Osteocyte (in vitro differentiated cells): Measurements from ENCODE around the gene LCE3D. TPM values are rescaled to one million over a fixed set of nuclear protein-coding genes. Genes with fewer than 3 reads are reported as not detected.
A peak's percentile ranks its signal among the peaks of the same experiment; 100 is the strongest.

Experiments
- DNase-seq: peaks from one replicate; pipeline ENCODE4 v3.0.0; 2021; ENCODE audit warnings: mixed read lengths; ENCODE audit not compliant: unreplicated experiment; ENCODE audit errors: extremely low spot score
- H3K27ac Mint-ChIP-seq: one replicate; pipeline ENCODE4 v1.8.0; 2021; ENCODE audit warnings: mild to moderate bottlenecking, mixed read lengths; ENCODE audit not compliant: unreplicated experiment
- H3K27me3 Mint-ChIP-seq: one replicate; pipeline ENCODE4 v1.8.0; 2021; ENCODE audit warnings: mixed read lengths; ENCODE audit not compliant: unreplicated experiment
- H3K36me3 Mint-ChIP-seq: one replicate; pipeline ENCODE4 v1.8.0; 2021; ENCODE audit warnings: mixed read lengths; ENCODE audit not compliant: unreplicated experiment
- H3K4me1 Mint-ChIP-seq: one replicate; pipeline ENCODE4 v1.8.0; 2021; ENCODE audit warnings: mixed read lengths; ENCODE audit not compliant: unreplicated experiment
- H3K4me3 Mint-ChIP-seq: one replicate; pipeline ENCODE4 v1.8.0; 2021; ENCODE audit warnings: mild to moderate bottlenecking, moderate library complexity, mixed read lengths; ENCODE audit not compliant: unreplicated experiment
- H3K9me3 Mint-ChIP-seq: one replicate; pipeline ENCODE4 v1.8.0; 2021; ENCODE audit warnings: mixed read lengths; ENCODE audit not compliant: unreplicated experiment
- CTCF ChIP-seq: fragments of 200-600 bp; sonication (generic); IDR thresholded peaks from 2 replicates; pipeline ENCODE4 v1.5.0; 2021; ENCODE audit warnings: antibody characterized with exemption, mild to moderate bottlenecking, moderate library complexity
- total RNA-seq: library from RNA; stranded (reverse); gene quantifications from 2 replicates; pipeline ENCODE4 v1.2.1, GENCODE V29; 2021

Gene LCE3D
- total RNA-seq, 1 donor from 2014 or later, result not detected

DNA sequence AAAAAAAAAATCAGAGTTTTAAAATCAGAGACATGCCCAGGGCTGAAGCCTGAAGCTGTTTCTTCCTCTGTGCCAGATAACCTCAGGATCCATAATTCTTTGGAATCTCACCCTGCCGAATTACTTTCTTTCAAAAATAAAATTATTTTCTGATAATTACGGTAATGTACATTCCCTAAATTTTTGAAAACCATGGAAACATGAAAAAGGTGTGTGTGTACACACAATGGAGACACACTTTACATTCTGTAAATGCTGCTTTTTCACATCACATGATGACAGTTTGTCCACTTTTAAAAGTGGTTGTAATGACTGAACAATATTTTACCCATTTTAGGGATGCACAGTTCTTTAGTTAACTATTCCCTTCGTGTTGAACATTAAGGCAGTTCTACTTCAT, 44.5 kb downstream of the LCE3D start:
- no peak overlapping the region for H3K27ac Mint-ChIP-seq
- no peak for TF ChIP-seq CTCF
- no peaks in the 10 kb centered on the region for H3K4me1 Mint-ChIP-seq
- H3K4me3 Mint-ChIP-seq, result no peak overlapping the region
- H3K9me3 Mint-ChIP-seq, result peaks cover 45% of the 10 kb centered on the region
- no peaks in the 10 kb centered on the region for H3K36me3 Mint-ChIP-seq
- no peak for DNase-seq
- no peaks in the 10 kb centered on the region for H3K27me3 Mint-ChIP-seq

DNA sequence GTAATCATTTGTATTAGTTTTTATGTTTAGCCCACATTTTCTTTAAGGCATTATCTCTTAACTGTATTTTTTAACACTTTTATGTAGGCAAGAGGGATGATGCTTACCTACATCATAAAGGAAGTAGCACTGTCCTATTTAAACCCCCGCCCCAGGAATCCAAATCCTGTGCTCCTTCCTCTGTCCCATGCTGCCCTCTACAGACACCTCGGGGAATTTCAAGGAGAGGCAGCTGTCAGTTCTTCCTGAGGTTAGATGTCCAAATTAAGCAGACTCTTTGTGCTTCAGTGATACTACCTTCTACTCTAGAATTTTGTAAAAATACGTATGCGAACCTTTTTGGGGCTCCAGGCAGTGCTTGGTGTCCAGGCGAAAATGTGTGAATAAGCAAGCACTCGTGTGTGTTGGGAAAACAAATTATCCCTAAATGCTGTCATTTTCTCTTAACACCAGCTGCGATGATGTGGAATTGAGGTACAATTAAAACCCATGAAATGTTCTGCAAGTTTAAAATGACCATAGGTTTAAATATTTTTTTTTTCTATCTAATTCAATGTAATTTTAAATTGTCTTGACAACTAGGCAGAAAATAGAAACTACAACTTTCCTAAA, 46.9 kb downstream of the LCE3D start:
- TF ChIP-seq CTCF, result peak; percentile 8
- H3K4me1 Mint-ChIP-seq, result no peaks in the 10 kb centered on the region
- no peak overlapping the region for H3K4me3 Mint-ChIP-seq
- H3K27me3 Mint-ChIP-seq, result no peaks in the 10 kb centered on the region
- no peaks in the 10 kb centered on the region for H3K36me3 Mint-ChIP-seq
- H3K9me3 Mint-ChIP-seq, result peaks cover 47% of the 10 kb centered on the region
- no peak for DNase-seq
- H3K27ac Mint-ChIP-seq, result no peak overlapping the region

Other genes starting within 250 kb of the LCE3D start
- gene FLG2, start 220.5 kb downstream of the LCE3D start, total RNA-seq, result not detected in 2 replicates
- not detected in 2 replicates for gene CRNN, start 166.3 kb downstream of the LCE3D start, total RNA-seq
- not detected in 2 replicates for gene LCE5A, start 69.7 kb downstream of the LCE3D start, total RNA-seq
- gene CRCT1, start 66.0 kb downstream of the LCE3D start, total RNA-seq, result not detected in 2 replicates
- gene LCE3E, start 13.7 kb downstream of the LCE3D start, total RNA-seq, result not detected in 2 replicates
- gene LCE3C, start 19.7 kb upstream of the LCE3D start, total RNA-seq, result not detected in 2 replicates
- not detected in 2 replicates for gene LCE3B, start 33.3 kb upstream of the LCE3D start, total RNA-seq
- gene LCE3A, start 42.6 kb upstream of the LCE3D start, total RNA-seq, result not detected in 2 replicates
- gene LCE2D, start 82.9 kb upstream of the LCE3D start, total RNA-seq, result not detected in 2 replicates
- not detected in 2 replicates for gene LCE2C, start 94.8 kb upstream of the LCE3D start, total RNA-seq
- not detected in 2 replicates for gene LCE2B, start 105.6 kb upstream of the LCE3D start, total RNA-seq
- gene LCE2A, start 117.8 kb upstream of the LCE3D start, total RNA-seq, result not detected in 2 replicates
- not detected in 2 replicates for gene LCE4A, start 127.6 kb upstream of the LCE3D start, total RNA-seq
- not detected in 2 replicates for gene KPRP, start 177.5 kb upstream of the LCE3D start, total RNA-seq
- gene LCE1F, start 194.6 kb upstream of the LCE3D start, total RNA-seq, result not detected in 2 replicates
- gene LCE1E, start 205.7 kb upstream of the LCE3D start, total RNA-seq, result not detected in 2 replicates
- gene LCE1D, start 216.2 kb upstream of the LCE3D start, total RNA-seq, result not detected in 2 replicates
- not detected in 2 replicates for gene LCE1C, start 226.1 kb upstream of the LCE3D start, total RNA-seq
- not detected in 2 replicates for gene LCE1B, start 231.5 kb upstream of the LCE3D start, total RNA-seq
- not detected in 2 replicates for gene LCE1A, start 247.0 kb upstream of the LCE3D start, total RNA-seq